CD4-positive, CD25-positive, alpha-beta regulatory T cell (primary cell): ENCODE data around the gene TXNIP. TPM values are rescaled to one million over a fixed set of nuclear protein-coding genes. Genes with fewer than 3 reads are reported as not detected.

Source experiments
- ATAC-seq, 2 donors: fragments of 150-1000 bp; cut with Tn5 transposase; one replicate each; pipeline ENCODE4 v1.10.0; 2021; ENCODE audit warnings: low read depth in 2 of 2, moderate number of reproducible peaks in 2 of 2, moderate library complexity in 1 of 2
- DNase-seq, 3 donors: peaks; one replicate each; pipeline versions ENCODE4 v3.0.0 to v3.0.0-alpha.2; 2012 to 2022; ENCODE audit warnings: mixed read lengths in 1 of 3
- H3K27ac ChIP-seq: one replicate; pipeline ENCODE4 v1.7.0; 2013; ENCODE audit warnings: mild to moderate bottlenecking, low read length; ENCODE audit not compliant: insufficient read depth, poor library complexity, severe bottlenecking
- H3K27me3 ChIP-seq: one replicate; pipeline ENCODE4 v1.7.0; 2013; ENCODE audit warnings: low read length; ENCODE audit not compliant: control insufficient read depth, insufficient read depth
- H3K36me3 ChIP-seq: one replicate; pipeline ENCODE4 v1.7.0; 2013; ENCODE audit warnings: mild to moderate bottlenecking, low read length, moderate library complexity; ENCODE audit not compliant: control insufficient read depth, insufficient read depth
- H3K4me1 ChIP-seq: 2 replicates; pipeline ENCODE4 v1.7.0; 2013; ENCODE audit warnings: mild to moderate bottlenecking, low read length; ENCODE audit not compliant: insufficient read depth, control insufficient read depth, poor library complexity, severe bottlenecking
- H3K4me3 ChIP-seq: one replicate; pipeline ENCODE4 v1.7.0; 2013; ENCODE audit warnings: low read depth, mild to moderate bottlenecking, low read length, moderate library complexity
- H3K9me3 ChIP-seq, 2 experiments: 1 replicate in 1 of 2; 2 replicates in 1 of 2; pipeline ENCODE4 v1.7.0; 2013; ENCODE audit warnings: low read length in 2 of 2, mild to moderate bottlenecking in 1 of 2, moderate library complexity in 1 of 2; ENCODE audit not compliant: control insufficient read depth in 2 of 2
- H3K27ac Mint-ChIP-seq, 3 donors: one replicate each; pipeline ENCODE4 v1.8.0; 2020 to 2022; ENCODE audit warnings: mild to moderate bottlenecking in 3 of 3, mixed read lengths in 3 of 3, moderate library complexity in 2 of 3
- H3K27me3 Mint-ChIP-seq: one replicate; pipeline ENCODE4 v1.8.0; 2022; ENCODE audit warnings: mild to moderate bottlenecking, mixed read lengths
- H3K36me3 Mint-ChIP-seq: one replicate; pipeline ENCODE4 v1.8.0; 2020; ENCODE audit warnings: mixed read lengths
- H3K4me1 Mint-ChIP-seq, 4 donors: one replicate each; pipeline ENCODE4 v1.8.0; 2020 to 2022; ENCODE audit warnings: mixed read lengths in 4 of 4, mild to moderate bottlenecking in 1 of 4
- H3K4me3 Mint-ChIP-seq, 4 donors: one replicate each; pipeline ENCODE4 v1.8.0; 2020 to 2022; ENCODE audit warnings: mild to moderate bottlenecking in 4 of 4, mixed read lengths in 4 of 4, moderate library complexity in 3 of 4
- H3K9me3 Mint-ChIP-seq, 7 donors: one replicate each; pipeline ENCODE4 v1.8.0; 2020 to 2022; ENCODE audit warnings: mixed read lengths in 7 of 7, mild to moderate bottlenecking in 3 of 7, moderate library complexity in 2 of 7
- polyA plus RNA-seq, 4 donors: library from polyadenylated mRNA; unstranded; fragments of 300-500 nt; fragmentation: Illumina TruSeq; gene quantifications; one replicate each; pipeline ENCODE4 v1.2.3, GENCODE V29; 2021
- total RNA-seq: library from RNA; stranded (reverse); gene quantifications from one replicate; pipeline ENCODE4 v1.2.3, GENCODE V29; 2022

Gene TXNIP
- total and polyA plus RNA-seq, 5 donors from 2014 or later: 1,496 to 4,955 (median 2,877) TPM

DNA sequence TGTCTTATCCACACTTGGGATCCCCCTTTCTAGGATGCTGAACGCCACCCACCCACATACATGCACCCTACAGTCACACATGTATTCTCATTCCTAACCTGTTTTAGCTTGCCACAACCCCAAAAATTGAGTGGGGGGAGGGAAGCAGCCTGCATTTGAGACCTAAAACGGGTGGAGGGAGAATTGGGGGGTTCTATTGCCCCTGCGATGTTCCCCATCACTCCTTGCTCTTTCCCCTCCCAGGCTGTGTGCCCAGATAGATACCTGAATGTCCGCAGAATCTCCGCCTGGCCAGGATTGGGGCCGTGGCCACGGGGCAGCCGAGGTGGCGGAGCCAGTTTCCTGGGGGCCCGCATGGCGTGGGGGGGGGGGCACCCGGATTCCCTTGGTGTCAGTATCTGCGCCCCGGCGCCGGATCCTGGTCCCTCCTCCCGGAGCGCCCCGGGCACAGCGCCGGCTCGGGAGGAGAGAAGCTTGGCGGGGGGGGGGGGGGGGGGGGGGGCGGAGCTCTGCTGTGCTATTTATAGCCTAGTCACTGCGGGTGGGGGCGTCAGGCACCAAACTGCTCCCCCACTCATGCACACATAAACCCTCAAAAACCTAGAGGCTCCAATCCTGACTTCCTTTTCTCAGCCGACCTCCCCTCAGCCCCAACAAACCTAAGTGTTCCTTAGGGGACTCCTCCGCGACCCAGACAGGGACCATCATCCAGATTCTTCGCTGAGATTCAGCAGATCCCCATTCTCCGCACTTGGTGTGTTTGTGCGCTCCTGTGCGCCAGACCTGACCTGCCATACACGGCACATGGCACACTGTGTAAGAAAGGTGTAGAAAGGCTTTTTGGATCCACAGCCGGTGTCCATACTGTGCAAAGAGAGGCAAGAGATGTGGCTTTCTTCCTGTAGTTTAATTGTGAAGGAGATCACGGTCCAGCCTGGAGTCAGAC, 33.9 kb downstream of the TXNIP start:
- H3K27ac ChIP-seq: peak overlapping the region; percentile 82
- H3K4me1 Mint-ChIP-seq: peaks cover 19 to 71% (median 50%) of the 10 kb centered on the region in 4 donors

GRCh38 chr1:145961425-145962156, 34.8 kb downstream of the TXNIP start:
- Histone ChIP-seq H3K4me1 (peaks cover 72% of the 10 kb centered on the region), H3K36me3 (no peaks in the 10 kb centered on the region), H3K9me3 (no peaks in the 10 kb centered on the region), H3K27ac (peak overlapping the region; percentile 82), H3K4me3 (peak overlapping the region; percentile 88), H3K27me3 (no peaks in the 10 kb centered on the region)
- no peaks in the 10 kb centered on the region for H3K9me3 Mint-ChIP-seq
- H3K4me1 Mint-ChIP-seq: peaks cover 24 to 71% (median 56%) of the 10 kb centered on the region in 4 donors
- peak in 2 of 3 donors; percentile 48 to 55 for DNase-seq
- H3K4me3 Mint-ChIP-seq: peak overlapping the region; percentile 93 to 97 (median 96)
- ATAC-seq: no peak
- no peaks in the 10 kb centered on the region for H3K36me3 Mint-ChIP-seq
- H3K27ac Mint-ChIP-seq: peak overlapping the region; percentile 45 to 96 (median 94)
- H3K27me3 Mint-ChIP-seq: no peaks in the 10 kb centered on the region

More for the DNA sequence above, 33.9 kb downstream of the TXNIP start:
- H3K9me3 Mint-ChIP-seq: peaks cover 0 to 2% (median 0%) of the 10 kb centered on the region in 7 donors
- peak overlapping the region; percentile 96 to 99 (median 96) for H3K27ac Mint-ChIP-seq
- Histone ChIP-seq H3K9me3 (no peaks in the 10 kb centered on the region), H3K27me3 (no peaks in the 10 kb centered on the region), H3K4me1 (peaks cover 64% of the 10 kb centered on the region), H3K4me3 (peak overlapping the region; percentile 97), H3K36me3 (no peaks in the 10 kb centered on the region)
- DNase-seq (peak in 2 of 3 donors; percentile 27 to 41), ATAC-seq (no peak)
- H3K36me3 Mint-ChIP-seq: peaks cover 3% of the 10 kb centered on the region
- no peaks in the 10 kb centered on the region for H3K27me3 Mint-ChIP-seq
- peak overlapping the region; percentile 95 to 97 (median 96) for H3K4me3 Mint-ChIP-seq

DNA sequence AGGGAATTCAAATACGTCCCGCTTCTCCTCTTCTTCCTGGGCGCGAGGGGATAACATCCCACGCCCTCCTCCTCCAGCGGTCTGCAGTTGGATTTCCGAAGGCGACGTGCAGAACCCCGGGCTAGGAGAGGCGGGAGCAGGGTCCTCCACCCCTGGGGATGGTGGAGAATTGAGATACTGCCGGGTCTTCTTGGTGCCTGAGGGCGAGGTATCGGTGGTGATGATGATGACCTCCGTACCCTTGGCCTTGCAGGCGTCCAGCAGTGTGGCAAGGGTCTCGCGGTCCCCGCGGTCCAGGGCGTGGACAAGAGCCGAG, 35.3 kb downstream of the TXNIP start:
- Mint-ChIP-seq H3K4me1 (peaks cover 24 to 77% (median 60%) of the 10 kb centered on the region in 4 donors), H3K36me3 (no peaks in the 10 kb centered on the region), H3K9me3 (no peaks in the 10 kb centered on the region), H3K27ac (peak overlapping the region; percentile 84 to 96 (median 94)), H3K27me3 (no peaks in the 10 kb centered on the region), H3K4me3 (peak overlapping the region; percentile 93 to 97 (median 96))
- Histone ChIP-seq H3K27ac (peak overlapping the region; percentile 69), H3K36me3 (no peaks in the 10 kb centered on the region), H3K27me3 (no peaks in the 10 kb centered on the region), H3K4me1 (peaks cover 77% of the 10 kb centered on the region), H3K9me3 (no peaks in the 10 kb centered on the region), H3K4me3 (peak overlapping the region; percentile 88)
- ATAC-seq (no peak), DNase-seq (no peak)

GRCh38 chr1:145960468-145961108, 35.8 kb downstream of the TXNIP start:
- ATAC-seq (no peak), DNase-seq (peak; percentile 41 to 64 (median 53))
- Mint-ChIP-seq H3K9me3 (no peaks in the 10 kb centered on the region), H3K36me3 (no peaks in the 10 kb centered on the region), H3K27me3 (no peaks in the 10 kb centered on the region), H3K4me1 (peaks cover 24 to 79% (median 65%) of the 10 kb centered on the region in 4 donors), H3K4me3 (peak overlapping the region; percentile 93 to 97 (median 96)), H3K27ac (peak overlapping the region; percentile 84 to 96 (median 94))
- Histone ChIP-seq H3K27ac (peak overlapping the region; percentile 69), H3K27me3 (no peaks in the 10 kb centered on the region), H3K36me3 (no peaks in the 10 kb centered on the region), H3K4me1 (peaks cover 79% of the 10 kb centered on the region), H3K9me3 (no peaks in the 10 kb centered on the region), H3K4me3 (peak overlapping the region; percentile 88)

- peaks cover 79% of the 10 kb centered on the region for H3K4me1 ChIP-seq
- no peak for ATAC-seq
- Mint-ChIP-seq H3K4me1 (peaks cover 25 to 79% (median 66%) of the 10 kb centered on the region in 4 donors), H3K9me3 (no peaks in the 10 kb centered on the region), H3K4me3 (peak overlapping the region; percentile 72 to 100 (median 96)), H3K36me3 (no peaks in the 10 kb centered on the region), H3K27ac (peak overlapping the region; percentile 60 to 96 (median 94)), H3K27me3 (no peaks in the 10 kb centered on the region)
- peak overlapping the region; percentile 69 for H3K27ac ChIP-seq
- H3K9me3 ChIP-seq: no peaks in the 10 kb centered on the region
- no peaks in the 10 kb centered on the region for H3K36me3 ChIP-seq
- H3K4me3 ChIP-seq: no peak overlapping the region
- no peak for DNase-seq
- H3K27me3 ChIP-seq: no peaks in the 10 kb centered on the region
Measured at GRCh38 chr1:145959957-145960467, 36.4 kb downstream of the TXNIP start.

DNA sequence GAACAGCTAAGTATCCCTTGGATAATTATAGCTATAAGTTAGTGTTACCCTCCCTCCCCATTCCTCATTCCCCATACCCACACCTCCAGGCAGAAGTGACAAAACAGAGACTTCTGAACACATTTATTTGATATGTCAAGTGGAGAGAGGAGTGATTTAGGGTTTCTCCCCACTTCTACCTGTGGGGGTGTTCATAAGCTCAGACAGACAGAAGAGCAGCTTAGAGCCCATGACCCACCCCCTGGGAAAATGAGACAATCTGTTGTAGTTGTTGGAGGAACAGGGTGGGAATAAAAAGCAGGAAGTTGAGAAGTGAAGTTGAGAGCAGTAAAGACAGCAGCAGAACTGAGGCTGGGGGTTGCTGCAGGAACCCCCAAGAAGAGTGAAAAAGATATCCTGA, 37.0 kb downstream of the TXNIP start:
- ATAC-seq (no peak), DNase-seq (no peak)
- peak overlapping the region; percentile 72 to 100 (median 96) for H3K4me3 Mint-ChIP-seq
- Histone ChIP-seq H3K9me3 (no peaks in the 10 kb centered on the region), H3K36me3 (no peaks in the 10 kb centered on the region), H3K27ac (peak overlapping the region; percentile 85), H3K4me1 (peaks cover 84% of the 10 kb centered on the region), H3K4me3 (no peak overlapping the region), H3K27me3 (no peaks in the 10 kb centered on the region)
- H3K27me3 Mint-ChIP-seq: no peaks in the 10 kb centered on the region
- H3K4me1 Mint-ChIP-seq: peaks cover 28 to 81% (median 68%) of the 10 kb centered on the region in 4 donors
- no peaks in the 10 kb centered on the region for H3K36me3 Mint-ChIP-seq
- H3K9me3 Mint-ChIP-seq: no peaks in the 10 kb centered on the region
- H3K27ac Mint-ChIP-seq: peak overlapping the region; percentile 60 to 96 (median 94)

DNA sequence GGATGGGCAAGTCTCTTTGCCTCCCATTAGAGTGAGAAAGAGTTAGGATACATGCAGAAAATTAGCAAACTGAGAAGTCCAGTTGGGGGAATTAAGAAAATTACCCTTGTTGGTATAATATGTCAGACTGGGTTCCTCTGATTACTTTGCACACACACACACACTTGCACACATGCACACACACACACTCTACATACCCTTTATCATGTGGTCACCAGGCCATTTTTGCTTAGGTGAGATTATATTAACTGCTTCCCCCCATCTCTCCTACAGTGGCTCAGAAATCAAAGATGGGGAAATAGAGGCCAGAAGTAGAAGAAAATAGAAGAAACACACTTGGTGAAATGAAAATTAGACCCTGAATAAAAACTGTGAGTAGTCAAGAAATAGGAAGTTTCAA, 37.6 kb downstream of the TXNIP start:
- H3K27ac Mint-ChIP-seq: peak overlapping the region; percentile 79 to 94 (median 91)

More for the DNA sequence above, 37.6 kb downstream of the TXNIP start:
- no peaks in the 10 kb centered on the region for H3K36me3 Mint-ChIP-seq
- H3K9me3 Mint-ChIP-seq: no peaks in the 10 kb centered on the region
- H3K27ac ChIP-seq: peak overlapping the region; percentile 85
- ATAC-seq (no peak), DNase-seq (no peak)
- H3K4me1 ChIP-seq: peaks cover 84% of the 10 kb centered on the region
- peak overlapping the region; percentile 72 to 100 (median 96) for H3K4me3 Mint-ChIP-seq
- peaks cover 31 to 81% (median 68%) of the 10 kb centered on the region in 4 donors for H3K4me1 Mint-ChIP-seq
- H3K27me3 Mint-ChIP-seq: no peaks in the 10 kb centered on the region
- no peaks in the 10 kb centered on the region for H3K9me3 ChIP-seq
- no peaks in the 10 kb centered on the region for H3K36me3 ChIP-seq
- no peaks in the 10 kb centered on the region for H3K27me3 ChIP-seq
- peak overlapping the region; percentile 82 for H3K4me3 ChIP-seq
